IMR-90 (cell line): ENCODE data around the gene SPATS2L. TPM values are rescaled to one million over a fixed set of nuclear protein-coding genes. Genes with fewer than 3 reads are reported as not detected.
A peak's percentile ranks its signal among the peaks of the same experiment; 100 is the strongest.

Experiments used
- ATAC-seq: fragments of 200-7000 bp; cut with Tn5 transposase; 2 replicates; pipeline ENCODE4 v1.9.1; 2020; ENCODE audit warnings: low read depth, mild to moderate bottlenecking, moderate library complexity
- BruUV-seq: library from RNA; stranded (reverse); fragments of 400-500 nt; replicated peaks from 2 replicates; lab custom pipeline; 2021; lab: Mats Ljungman, UMichigan
- CTCF ChIA-PET: fragments of 300-600 bp; formaldehyde crosslinking; extraction: SDS; loops from one replicate; lab custom pipeline; 2021; ENCODE audit warnings: antibody characterized with exemption; lab: Yijun Ruan, JAX
- POLR2A ChIA-PET: fragments of 300-600 bp; sonication (Branson Sonifier 250); formaldehyde crosslinking; loops from one replicate; lab custom pipeline; 2022; ENCODE audit warnings: antibody characterized with exemption; ENCODE audit not compliant: unreplicated experiment; lab: Charles Lee
- DNase-seq: peaks from one replicate; pipeline ENCODE4 v3.0.0; 2013
- H2AFZ ChIP-seq: replicated peaks from 2 replicates; pipeline ENCODE3; 2013; ENCODE audit warnings: low read length, mild to moderate bottlenecking; ENCODE audit not compliant: poor library complexity
- H2AK5ac ChIP-seq: 2 replicates; pipeline ENCODE4 v1.6.1; 2013; ENCODE audit warnings: low read depth, low read length, inconsistent platforms
- H2AK9ac ChIP-seq: replicated peaks from 2 replicates; pipeline ENCODE3; 2013; ENCODE audit warnings: mild to moderate bottlenecking, low read depth, low read length, moderate library complexity; ENCODE audit not compliant: poor library complexity
- H2BK120ac ChIP-seq: 2 replicates; pipeline ENCODE4 v1.6.1; 2013; ENCODE audit warnings: low read depth, low read length, inconsistent platforms
- H2BK15ac ChIP-seq: 3 replicates; pipeline ENCODE4 v1.6.1; 2013; ENCODE audit warnings: low read depth, low read length, inconsistent platforms
- H2BK20ac ChIP-seq: 2 replicates; pipeline ENCODE4 v1.6.1; 2013; ENCODE audit warnings: low read depth, mild to moderate bottlenecking, inconsistent platforms, low read length, moderate library complexity
- H2BK5ac ChIP-seq: 2 replicates; pipeline ENCODE4 v1.6.1; 2013; ENCODE audit warnings: mild to moderate bottlenecking, low read depth, low read length, inconsistent platforms; ENCODE audit not compliant: poor library complexity, severe bottlenecking
- H3K14ac ChIP-seq: replicated peaks from 2 replicates; pipeline ENCODE4 v1.6.1; 2013; ENCODE audit warnings: low read depth, low read length, inconsistent platforms
- H3K18ac ChIP-seq: 2 replicates; pipeline ENCODE4 v1.6.1; 2013; ENCODE audit warnings: low read depth, low read length, control low read depth
- H3K23ac ChIP-seq: 2 replicates; pipeline ENCODE4 v1.6.1; 2013; ENCODE audit warnings: low read depth, low read length, inconsistent platforms
- H3K27ac ChIP-seq: 2 replicates; pipeline ENCODE4 v1.5.1; 2013; ENCODE audit warnings: mild to moderate bottlenecking, control low read depth, low read length; ENCODE audit not compliant: insufficient read depth
- H3K27me3 ChIP-seq: 2 replicates; pipeline ENCODE4 v1.6.1; 2013; ENCODE audit warnings: low read length; ENCODE audit not compliant: control insufficient read depth, insufficient read depth
- H3K36me3 ChIP-seq: 2 replicates; pipeline ENCODE4 v1.6.1; 2013; ENCODE audit warnings: low read length, mixed read lengths; ENCODE audit not compliant: control insufficient read depth, insufficient read depth
- H3K4ac ChIP-seq: 2 replicates; pipeline ENCODE4 v1.6.1; 2013; ENCODE audit warnings: low read depth, low read length, inconsistent platforms
- H3K4me1 ChIP-seq: 2 replicates; pipeline ENCODE4 v1.6.1; 2013; ENCODE audit warnings: low read length, mixed read lengths; ENCODE audit not compliant: control insufficient read depth, insufficient read depth
- H3K4me2 ChIP-seq: 2 replicates; pipeline ENCODE4 v1.6.1; 2013; ENCODE audit warnings: low read depth, mild to moderate bottlenecking, control low read depth, low read length, moderate library complexity
- H3K4me3 ChIP-seq: 2 replicates; pipeline ENCODE4 v1.5.1; 2013; ENCODE audit warnings: low read depth, mild to moderate bottlenecking, control low read depth, low read length, moderate library complexity; ENCODE audit not compliant: insufficient read depth
- H3K56ac ChIP-seq: 2 replicates; pipeline ENCODE4 v1.6.1; 2013; ENCODE audit warnings: low read length, inconsistent platforms; ENCODE audit not compliant: insufficient read depth; ENCODE audit errors: extremely low read depth
- H3K79me1 ChIP-seq, 2 experiments: 2 replicates each; pipeline ENCODE4 v1.6.1; 2013; ENCODE audit warnings: low read length in 2 of 2, inconsistent platforms in 1 of 2, low read depth in 1 of 2
- H3K9ac ChIP-seq: 2 replicates; pipeline ENCODE4 v1.6.1; 2013; ENCODE audit warnings: low read depth, low read length, control low read depth
- H3K9me1 ChIP-seq: 2 replicates; pipeline ENCODE4 v1.6.1; 2013; ENCODE audit warnings: low read length, inconsistent platforms; ENCODE audit not compliant: insufficient read depth
- H3K9me3 ChIP-seq: 2 replicates; pipeline ENCODE4 v1.6.1; 2013; ENCODE audit warnings: low read length; ENCODE audit not compliant: control insufficient read depth, insufficient read depth
- H4K20me1 ChIP-seq: 2 replicates; pipeline ENCODE4 v1.6.1; 2013; ENCODE audit warnings: low read length, inconsistent platforms; ENCODE audit not compliant: insufficient read depth
- H4K5ac ChIP-seq: 2 replicates; pipeline ENCODE4 v1.6.1; 2013; ENCODE audit warnings: mild to moderate bottlenecking, low read depth, low read length, control low read depth
- H4K8ac ChIP-seq, 2 experiments: 2 replicates each; pipeline ENCODE4 v1.6.1; 2013; ENCODE audit warnings: low read depth in 2 of 2, low read length in 2 of 2, control low read depth in 1 of 2, inconsistent platforms in 1 of 2
- H4K91ac ChIP-seq: 2 replicates; pipeline ENCODE4 v1.6.1; 2013; ENCODE audit warnings: low read depth, low read length, inconsistent platforms; ENCODE audit not compliant: insufficient read depth
- BHLHE40 ChIP-seq: fragments of 150-350 bp; IDR thresholded peaks from 2 replicates; pipeline ENCODE4 v1.6.1; 2016; ENCODE audit warnings: mild to moderate bottlenecking, low read depth, low read length
- CEBPB ChIP-seq: IDR thresholded peaks from 2 replicates; pipeline ENCODE4 v1.6.1; 2012; ENCODE audit warnings: low read depth, low read length, improper control_type of control experiment
- CTCF ChIP-seq: conservative IDR thresholded peaks from 2 replicates; pipeline ENCODE4 v1.5.1; 2012; ENCODE audit warnings: mild to moderate bottlenecking, low read depth, low read length, improper control_type of control experiment
- ELK1 ChIP-seq: fragments of 150-350 bp; IDR thresholded peaks from 2 replicates; pipeline ENCODE4 v1.6.1; 2016; ENCODE audit warnings: low read depth, mild to moderate bottlenecking, low read length, moderate library complexity, borderline replicate concordance
- FOS ChIP-seq: fragments of 150-350 bp; IDR thresholded peaks from 2 replicates; pipeline ENCODE4 v1.6.1; 2016; ENCODE audit warnings: low read depth, low read length
- MXI1 ChIP-seq: IDR thresholded peaks from 2 replicates; pipeline ENCODE4 v1.6.1; 2012; ENCODE audit warnings: low read depth, mild to moderate bottlenecking, low read length, moderate library complexity, borderline replicate concordance
- POLR2A ChIP-seq: IDR thresholded peaks from 2 replicates; pipeline ENCODE4 v1.6.1; 2012; ENCODE audit warnings: mild to moderate bottlenecking, low read depth, low read length
- RFX5 ChIP-seq: IDR thresholded peaks from 2 replicates; pipeline ENCODE4 v1.8.0; 2012; ENCODE audit warnings: low read depth, mild to moderate bottlenecking, low read length, moderate library complexity
- USF2 ChIP-seq: fragments of 150-350 bp; IDR thresholded peaks from 2 replicates; pipeline ENCODE4 v1.6.1; 2017; ENCODE audit warnings: mild to moderate bottlenecking, antibody characterized with exemption, low read length, low read depth
- WGBS, 2 experiments: methylation state at CpG; one replicate each; pipeline versions ENCODE4 v1.1.5 to v1.1.7; 2013; ENCODE audit warnings: missing lambda C conversion rate in 2 of 2; ENCODE audit not compliant: insufficient read length in 1 of 2; ENCODE audit errors: extremely low coverage in 2 of 2; 5-methylcytosine and 5-hydroxymethylcytosine counted together
- dilution Hi-C: fragments of 300-500 bp; cut with HindIII; formaldehyde crosslinking; loops from one replicate; pipeline ENCODE4 v1.14.3; 2018; ENCODE audit warnings: low sequenced_read_pairs; ENCODE audit not compliant: unreplicated experiment
- in situ Hi-C: fragments of 300-500 bp; cut with MboI; formaldehyde crosslinking; loops from 3 replicates; pipeline ENCODE4 v1.14.3; 2019; ENCODE audit warnings: low sequenced_read_pairs, inconsistent platforms, mixed read lengths
- intact Hi-C: fragments of 100-400 bp; cut with micrococcal nuclease; formaldehyde crosslinking; loops from 2 replicates; pipeline ENCODE4 v1.10.0; 2022
- polyA plus RNA-seq, 3 experiments: library from polyadenylated mRNA; depleted of rRNA; stranded (reverse); fragments of >200 nt; gene quantifications; 2 replicates each; pipeline ENCODE4 v1.2.3, GENCODE V29; 2012; ENCODE audit warnings: low replicate concordance in 1 of 3
- total RNA-seq: library from RNA; depleted of rRNA; stranded (reverse); fragments of >200 nt; gene quantifications from 2 replicates; pipeline ENCODE4 v1.2.3, GENCODE V29; 2012

The SPATS2L gene
- total and polyA plus RNA-seq, 2 of the 4 experiments (the other 2 are of a cell fraction) = 118 to 155 TPM

GRCh38 chr2:200276472-200276871, 30.0 kb upstream of the SPATS2L start (continued):
- TF ChIP-seq MXI1 (no peak), RFX5 (no peak), CEBPB (no peak), FOS (no peak), BHLHE40 (no peak), POLR2A (no peak)

GRCh38 chr2:200278694-200279316, 27.7 kb upstream of the SPATS2L start:
- no peaks in the 10 kb centered on the region for H3K9me1 ChIP-seq
- BruUV-seq = no TSS peak
- POLR2A ChIA-PET = no interaction called here
- H3K18ac ChIP-seq = peak overlapping the region; percentile 68; the same call in 1 of the 2 replicates
- no peak overlapping the region for H3K14ac ChIP-seq
- no peak overlapping the region for H2BK15ac ChIP-seq
- no peak overlapping the region for H3K23ac ChIP-seq
- H2BK5ac ChIP-seq = no peak overlapping the region
- H3K79me1 ChIP-seq = no peaks in the 10 kb centered on the region
- H4K91ac ChIP-seq = no peak overlapping the region
- H2AK9ac ChIP-seq = no peak overlapping the region
- H3K56ac ChIP-seq = no peak overlapping the region
- no peaks in the 10 kb centered on the region for H3K9me3 ChIP-seq
- intact Hi-C loops (no loop called here), dilution Hi-C loops (no loop called here), in situ Hi-C loops (no loop called here)
- no peak overlapping the region; a peak in 1 of 4 replicates for H4K8ac ChIP-seq
- H3K27me3 ChIP-seq = no peaks in the 10 kb centered on the region
- H3K4me2 ChIP-seq = peak overlapping the region; percentile 75; the same call in 1 of the 2 replicates
- WGBS, 2 experiments = 69% methylated on average over 4 of the region's 6 CpGs; no CpG with 5 or more reads in 1 of the 2 experiments
- 0 out of 2 replicates have a peak overlapping the region, but pooled peaks have one; percentile 8 for H2AK5ac ChIP-seq
- no peaks in the 10 kb centered on the region; the same call in 1 of the 2 replicates for H3K4me1 ChIP-seq
- CTCF ChIA-PET = interaction anchor here (1.1 kb wide), 1 partner anchor 9 kb away, joined by 3 read pairs; no protein-coding TSS in a partner anchor
- no peak overlapping the region for H3K9ac ChIP-seq
- H4K20me1 ChIP-seq = no peaks in the 10 kb centered on the region
- no peak overlapping the region for H3K4me3 ChIP-seq
- H4K5ac ChIP-seq = peak overlapping the region; percentile 63; the same call in 1 of the 2 replicates
- no peaks in the 10 kb centered on the region for H3K36me3 ChIP-seq
- DNase-seq (no peak), ATAC-seq (no peak)
- TF ChIP-seq ELK1 (no peak), RFX5 (no peak), USF2 (no peak), CTCF (no peak)
- H2BK120ac ChIP-seq = 0 out of 2 replicates have a peak overlapping the region, but pooled peaks have one; percentile 29
- H2BK20ac ChIP-seq = no peak overlapping the region
- H3K27ac ChIP-seq = no peak overlapping the region
- no peak overlapping the region for H3K4ac ChIP-seq
- H2AFZ ChIP-seq = peak overlapping the region; percentile 37
